Measurements from ENCODE around the gene DUSP7. TPM values are rescaled to one million over a fixed set of nuclear protein-coding genes. Genes with fewer than 3 reads are reported as not detected.
A peak's percentile ranks its signal among the peaks of the same experiment; 100 is the strongest.

The DUSP7 gene
- total RNA-seq, 2 donors from 2014 or later: 2.6 to 3.3 TPM

- no peaks in the 10 kb centered on the region for H3K4me1 ChIP-seq
- no peak overlapping the region for H3K4me3 ChIP-seq
- TF ChIP-seq POLR2A (IDR thresholded peaks at IDR 0.05): no peak
- TF ChIP-seq CTCF (IDR thresholded peaks at IDR 0.05): no peak
- H3K27me3 ChIP-seq: no peaks in the 10 kb centered on the region
- DNase-seq: no peak
- intact Hi-C loops (cut with DNase I): no loop called here
- no peaks in the 10 kb centered on the region for H3K36me3 ChIP-seq (replicated peaks in 1 of 2; ENCODE audit: insufficient read depth in 1 of 2, low read depth in 2 of 2)
- ATAC-seq: no peak
- 82 to 90% methylated on average over 5 of the region's 5 CpGs for WGBS, 2 donors
- no peaks in the 10 kb centered on the region for H3K9me3 ChIP-seq
- H3K27ac ChIP-seq: no peak overlapping the region
These were observed 23.6 kb upstream of the DUSP7 start for GRCh38 chr3:52079958-52080357.

GRCh38 chr3:52078781-52079560, 22.6 kb upstream of the DUSP7 start:
- Histone ChIP-seq H3K4me3 (no peak overlapping the region), H3K27ac (no peak overlapping the region), H3K36me3 (replicated peaks in 1 of 2; ENCODE audit: insufficient read depth in 1 of 2, low read depth in 2 of 2) (no peaks in the 10 kb centered on the region), H3K4me1 (no peaks in the 10 kb centered on the region), H3K9me3 (no peaks in the 10 kb centered on the region), H3K27me3 (no peaks in the 10 kb centered on the region)
- no peak for DNase-seq
- no peak for ATAC-seq
- WGBS, 2 donors: 79 to 87% methylated on average over 12 to 19 of the region's 19 CpGs
- intact Hi-C loops (cut with DNase I): no loop called here
- no peak for TF ChIP-seq CTCF (IDR thresholded peaks at IDR 0.05)
- no peak for TF ChIP-seq POLR2A (IDR thresholded peaks at IDR 0.05)

- Histone ChIP-seq H3K4me3 (no peak overlapping the region), H3K27ac (no peak overlapping the region), H3K27me3 (no peaks in the 10 kb centered on the region), H3K36me3 (replicated peaks in 1 of 2; ENCODE audit: insufficient read depth in 1 of 2, low read depth in 2 of 2) (no peaks in the 10 kb centered on the region), H3K9me3 (no peaks in the 10 kb centered on the region), H3K4me1 (no peaks in the 10 kb centered on the region)
- TF ChIP-seq POLR2A (IDR thresholded peaks at IDR 0.05) (no peak), CTCF (IDR thresholded peaks at IDR 0.05) (no peak)
- intact Hi-C loops (cut with DNase I): no loop called here
- ATAC-seq: no peak
- 58 to 61% methylated on average over 3 of the region's 3 CpGs for WGBS, 2 donors
- DNase-seq: no peak
These were observed 21.6 kb upstream of the DUSP7 start for GRCh38 chr3:52077925-52078324.

- DNase-seq (no peak), ATAC-seq (no peak)
- H3K4me3 ChIP-seq: no peak overlapping the region
- no peaks in the 10 kb centered on the region for H3K36me3 ChIP-seq (replicated peaks in 1 of 2; ENCODE audit: insufficient read depth in 1 of 2, low read depth in 2 of 2)
- intact Hi-C loops (cut with DNase I): no loop called here
- no peaks in the 10 kb centered on the region for H3K27me3 ChIP-seq
- TF ChIP-seq CTCF (IDR thresholded peaks at IDR 0.05): no peak
- TF ChIP-seq POLR2A (IDR thresholded peaks at IDR 0.05): no peak
- peak overlapping the region in 1 of 4 donors; percentile 7 for H3K27ac ChIP-seq
- 61 to 69% methylated on average over 11 to 14 of the region's 14 CpGs for WGBS, 2 donors
- no peaks in the 10 kb centered on the region for H3K4me1 ChIP-seq
- H3K9me3 ChIP-seq: no peaks in the 10 kb centered on the region
These were observed 20.8 kb upstream of the DUSP7 start for GRCh38 chr3:52076896-52077780.

Measured in body of pancreas (tissue), 4 donors.